NCI-H774 (cell line): ENCODE data around the gene GPR132.
"Not testable (repeated sequence)": the region's sequence is repeated elsewhere in the genome, so short reads cannot be mapped to it uniquely, and the experiment has no call there.

Experiments used
- DNase-seq: peaks from one replicate; lab custom pipeline; 2025; lab: John Stamatoyannopoulos, UW

GPR132 gene

GRCh38 chr14:105091054-105091516 is 25.9 kb upstream of the GPR132 start:
- DNase-seq, result no peak

GRCh38 chr14:105090493-105091053 is 25.3 kb upstream of the GPR132 start:
- peak; percentile 66 for DNase-seq

- no peak for DNase-seq
Observed at GRCh38 chr14:105089746-105090492, 24.7 kb upstream of the GPR132 start.

GRCh38 chr14:105088812-105089745 is 23.8 kb upstream of the GPR132 start:
- no peak for DNase-seq

- no peak for DNase-seq
Observed at GRCh38 chr14:105087963-105088811, 23.0 kb upstream of the GPR132 start.

- no peak for DNase-seq
Observed at GRCh38 chr14:105087308-105087962, 22.2 kb upstream of the GPR132 start.

GRCh38 chr14:105086833-105087307 is 21.6 kb upstream of the GPR132 start:
- no peak for DNase-seq

- no peak for DNase-seq
Observed at GRCh38 chr14:105085766-105086165, 20.5 kb upstream of the GPR132 start.

- no peak for DNase-seq
Observed at GRCh38 chr14:105084741-105085571, 19.7 kb upstream of the GPR132 start.

- DNase-seq, result no peak
Observed at GRCh38 chr14:105083926-105084685, 18.9 kb upstream of the GPR132 start.

GRCh38 chr14:105082703-105083102 is 17.5 kb upstream of the GPR132 start:
- DNase-seq, result no peak

- not testable (repeated sequence) for DNase-seq
Observed at GRCh38 chr14:105081473-105081872, 16.2 kb upstream of the GPR132 start.

GRCh38 chr14:105080161-105080560 is 14.9 kb upstream of the GPR132 start:
- DNase-seq, result no peak

GRCh38 chr14:105078294-105078693 is 13.1 kb upstream of the GPR132 start:
- DNase-seq, result no peak

GRCh38 chr14:105077649-105077995 is 12.4 kb upstream of the GPR132 start:
- no peak for DNase-seq

GRCh38 chr14:105076805-105077648 is 11.8 kb upstream of the GPR132 start:
- DNase-seq, result no peak

- DNase-seq, result no peak
Observed at GRCh38 chr14:105076296-105076804, 11.1 kb upstream of the GPR132 start.
